ENCODE measurements around the gene STK31.
"Not testable (repeated sequence)": the region's sequence is repeated elsewhere in the genome, so short reads cannot be mapped to it uniquely, and the experiment has no call there.

STK31 gene

DNA sequence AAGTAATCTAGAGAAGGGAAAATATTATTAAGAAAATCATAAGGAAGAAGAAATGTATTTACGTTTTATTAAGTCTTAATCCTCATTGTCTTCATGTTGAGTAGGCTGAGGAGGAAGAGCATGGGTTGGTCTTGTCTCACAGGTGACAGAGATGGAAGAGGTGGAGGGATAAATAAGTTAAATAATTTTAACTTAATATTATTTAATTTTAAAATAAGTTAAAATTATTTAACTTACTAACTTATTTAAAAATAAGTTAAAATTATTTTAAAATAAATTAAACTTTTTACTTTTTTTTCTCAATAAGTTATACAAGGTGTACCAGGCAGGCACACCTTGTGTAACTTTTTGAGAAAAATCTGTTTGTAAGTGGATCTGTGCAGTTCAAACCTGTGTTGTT is 36.6 kb downstream of the STK31 start:
- DNase-seq (ENCODE audit: low read depth in 1 of 2, low spot score in 1 of 2) = no peak
- H3K27ac ChIP-seq (replicated peaks) = no peak overlapping the region
- TF ChIP-seq, protein P1, sequence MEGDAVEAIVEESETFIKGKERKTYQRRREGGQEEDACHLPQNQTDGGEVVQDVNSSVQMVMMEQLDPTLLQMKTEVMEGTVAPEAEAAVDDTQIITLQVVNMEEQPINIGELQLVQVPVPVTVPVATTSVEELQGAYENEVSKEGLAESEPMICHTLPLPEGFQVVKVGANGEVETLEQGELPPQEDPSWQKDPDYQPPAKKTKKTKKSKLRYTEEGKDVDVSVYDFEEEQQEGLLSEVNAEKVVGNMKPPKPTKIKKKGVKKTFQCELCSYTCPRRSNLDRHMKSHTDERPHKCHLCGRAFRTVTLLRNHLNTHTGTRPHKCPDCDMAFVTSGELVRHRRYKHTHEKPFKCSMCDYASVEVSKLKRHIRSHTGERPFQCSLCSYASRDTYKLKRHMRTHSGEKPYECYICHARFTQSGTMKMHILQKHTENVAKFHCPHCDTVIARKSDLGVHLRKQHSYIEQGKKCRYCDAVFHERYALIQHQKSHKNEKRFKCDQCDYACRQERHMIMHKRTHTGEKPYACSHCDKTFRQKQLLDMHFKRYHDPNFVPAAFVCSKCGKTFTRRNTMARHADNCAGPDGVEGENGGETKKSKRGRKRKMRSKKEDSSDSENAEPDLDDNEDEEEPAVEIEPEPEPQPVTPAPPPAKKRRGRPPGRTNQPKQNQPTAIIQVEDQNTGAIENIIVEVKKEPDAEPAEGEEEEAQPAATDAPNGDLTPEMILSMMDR (IDR thresholded peaks at IDR 0.05; ENCODE audit: insufficient read depth, low read length) = no peak
- TF ChIP-seq GABPA (IDR thresholded peaks at IDR 0.05; ENCODE audit: low read depth) (no peak), POLR2AphosphoS5 (IDR thresholded peaks at IDR 0.05; ENCODE audit: low read depth) (no peak), SPI1 (IDR thresholded peaks at IDR 0.05; ENCODE audit: borderline replicate concordance, low read depth) (no peak)
- TF ChIP-seq, protein P2, sequence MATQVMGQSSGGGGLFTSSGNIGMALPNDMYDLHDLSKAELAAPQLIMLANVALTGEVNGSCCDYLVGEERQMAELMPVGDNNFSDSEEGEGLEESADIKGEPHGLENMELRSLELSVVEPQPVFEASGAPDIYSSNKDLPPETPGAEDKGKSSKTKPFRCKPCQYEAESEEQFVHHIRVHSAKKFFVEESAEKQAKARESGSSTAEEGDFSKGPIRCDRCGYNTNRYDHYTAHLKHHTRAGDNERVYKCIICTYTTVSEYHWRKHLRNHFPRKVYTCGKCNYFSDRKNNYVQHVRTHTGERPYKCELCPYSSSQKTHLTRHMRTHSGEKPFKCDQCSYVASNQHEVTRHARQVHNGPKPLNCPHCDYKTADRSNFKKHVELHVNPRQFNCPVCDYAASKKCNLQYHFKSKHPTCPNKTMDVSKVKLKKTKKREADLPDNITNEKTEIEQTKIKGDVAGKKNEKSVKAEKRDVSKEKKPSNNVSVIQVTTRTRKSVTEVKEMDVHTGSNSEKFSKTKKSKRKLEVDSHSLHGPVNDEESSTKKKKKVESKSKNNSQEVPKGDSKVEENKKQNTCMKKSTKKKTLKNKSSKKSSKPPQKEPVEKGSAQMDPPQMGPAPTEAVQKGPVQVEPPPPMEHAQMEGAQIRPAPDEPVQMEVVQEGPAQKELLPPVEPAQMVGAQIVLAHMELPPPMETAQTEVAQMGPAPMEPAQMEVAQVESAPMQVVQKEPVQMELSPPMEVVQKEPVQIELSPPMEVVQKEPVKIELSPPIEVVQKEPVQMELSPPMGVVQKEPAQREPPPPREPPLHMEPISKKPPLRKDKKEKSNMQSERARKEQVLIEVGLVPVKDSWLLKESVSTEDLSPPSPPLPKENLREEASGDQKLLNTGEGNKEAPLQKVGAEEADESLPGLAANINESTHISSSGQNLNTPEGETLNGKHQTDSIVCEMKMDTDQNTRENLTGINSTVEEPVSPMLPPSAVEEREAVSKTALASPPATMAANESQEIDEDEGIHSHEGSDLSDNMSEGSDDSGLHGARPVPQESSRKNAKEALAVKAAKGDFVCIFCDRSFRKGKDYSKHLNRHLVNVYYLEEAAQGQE (IDR thresholded peaks at IDR 0.05; ENCODE audit: insufficient replicate concordance, low read depth) = no peak

DNA sequence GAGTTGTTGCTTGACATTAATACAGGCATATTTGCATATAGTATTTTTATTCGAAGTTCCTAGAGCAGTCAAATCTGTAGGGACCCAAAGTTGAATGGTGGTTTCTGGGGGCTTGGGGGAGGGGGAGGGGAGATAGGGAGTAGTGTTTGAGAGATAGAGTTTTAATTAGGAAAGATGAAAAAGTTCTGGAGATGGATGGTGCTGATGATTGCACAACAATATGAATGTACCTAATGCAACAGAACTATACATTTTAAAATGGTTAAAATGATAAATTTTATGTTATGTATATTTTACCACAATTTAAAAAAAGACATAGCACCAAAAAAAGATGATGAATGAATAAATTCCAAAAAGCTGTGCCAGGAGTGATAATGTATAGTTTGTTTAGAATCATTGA is 41.8 kb downstream of the STK31 start:
- Histone ChIP-seq H3K27ac (replicated peaks) (no peak overlapping the region), H3K27me3 (ENCODE audit: insufficient read depth, poor library complexity, severe bottlenecking) (peaks cover 2% of the 10 kb centered on the region), H3K4me3 (replicated peaks; ENCODE audit: insufficient read depth, low read length) (no peak overlapping the region)
- DNase-seq (ENCODE audit: low read depth in 1 of 2, low spot score in 1 of 2) = no peak
- TF ChIP-seq POLR2AphosphoS5 (IDR thresholded peaks at IDR 0.05; ENCODE audit: low read depth) (no peak), GABPA (IDR thresholded peaks at IDR 0.05; ENCODE audit: low read depth) (no peak)

More for the DNA sequence above, 36.6 kb downstream of the STK31 start:
- no peak overlapping the region for H3K4me3 ChIP-seq (replicated peaks; ENCODE audit: insufficient read depth, low read length)
- no peaks in the 10 kb centered on the region for H3K27me3 ChIP-seq (ENCODE audit: insufficient read depth, poor library complexity, severe bottlenecking)

DNA sequence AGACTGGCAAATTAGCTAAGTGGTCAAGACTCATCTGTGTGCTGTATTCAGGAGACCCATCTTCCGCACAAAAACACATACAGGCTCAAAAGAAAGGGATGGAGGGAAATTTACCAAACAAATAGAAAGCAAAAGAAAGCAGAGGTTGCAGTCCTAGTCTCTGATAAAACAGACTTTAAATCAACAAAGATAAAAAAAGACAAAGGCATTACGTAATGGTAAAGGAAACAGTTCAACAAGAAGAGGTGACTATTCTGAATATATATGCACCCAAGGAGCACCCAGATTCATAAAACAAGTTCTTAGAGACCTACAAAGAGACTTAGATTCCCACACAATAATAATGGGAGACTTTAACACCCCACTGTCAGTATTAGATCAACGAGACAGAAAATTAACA is 48.8 kb downstream of the STK31 start:
- not testable (repeated sequence) for H3K27ac ChIP-seq (replicated peaks); DNase-seq (ENCODE audit: low read depth in 1 of 2, low spot score in 1 of 2); H3K4me3 ChIP-seq (replicated peaks; ENCODE audit: insufficient read depth, low read length); H3K27me3 ChIP-seq (ENCODE audit: insufficient read depth, poor library complexity, severe bottlenecking)

DNA sequence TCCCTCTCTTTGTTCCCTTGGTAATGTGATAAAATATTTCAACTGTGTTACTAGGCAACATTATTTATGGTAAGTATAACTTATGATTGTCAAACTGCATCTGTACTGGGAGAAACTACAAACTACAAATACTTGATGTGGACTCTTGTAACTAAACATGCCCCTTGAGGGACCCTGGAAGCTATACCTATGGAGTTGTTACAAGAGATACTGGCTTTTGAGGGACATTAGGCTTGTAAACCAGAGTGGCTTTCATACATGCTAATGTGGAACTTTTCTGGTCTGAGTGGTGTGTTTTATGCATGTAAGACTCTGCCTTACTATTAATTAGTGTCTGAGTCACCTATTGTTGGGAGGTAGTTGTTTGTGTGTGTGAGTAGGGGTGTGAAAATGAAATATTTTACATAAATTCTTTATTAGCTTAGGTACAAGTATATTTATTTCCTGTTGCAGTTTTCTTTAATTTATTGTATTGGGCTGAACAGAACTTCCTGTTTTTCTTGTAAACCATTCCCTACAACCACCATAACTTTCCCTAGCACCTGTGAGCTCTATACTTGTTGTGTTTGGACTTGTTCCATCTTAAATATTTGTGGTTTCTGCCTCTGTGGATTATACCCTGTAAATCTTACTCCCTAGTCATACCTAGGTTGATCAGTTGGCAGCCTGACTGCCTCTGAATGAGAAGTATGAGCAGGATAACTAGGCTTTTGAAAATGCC is 49.8 kb downstream of the STK31 start:
- peaks cover 2% of the 10 kb centered on the region for H3K27me3 ChIP-seq (ENCODE audit: insufficient read depth, poor library complexity, severe bottlenecking)
- no peak for DNase-seq (ENCODE audit: low read depth in 1 of 2, low spot score in 1 of 2)
- no peak overlapping the region for H3K4me3 ChIP-seq (replicated peaks; ENCODE audit: insufficient read depth, low read length)
- TF ChIP-seq POLR2AphosphoS5 (IDR thresholded peaks at IDR 0.05; ENCODE audit: low read depth) = no peak
- no peak for TF ChIP-seq SPI1 (IDR thresholded peaks at IDR 0.05; ENCODE audit: borderline replicate concordance, low read depth)
- no peak for TF ChIP-seq GABPA (IDR thresholded peaks at IDR 0.05; ENCODE audit: low read depth)
- TF ChIP-seq, protein P1 (IDR thresholded peaks at IDR 0.05; ENCODE audit: insufficient read depth, low read length) = no peak
- TF ChIP-seq, protein P2 (IDR thresholded peaks at IDR 0.05; ENCODE audit: insufficient replicate concordance, low read depth) = no peak
- H3K27ac ChIP-seq (replicated peaks) = no peak overlapping the region

DNA sequence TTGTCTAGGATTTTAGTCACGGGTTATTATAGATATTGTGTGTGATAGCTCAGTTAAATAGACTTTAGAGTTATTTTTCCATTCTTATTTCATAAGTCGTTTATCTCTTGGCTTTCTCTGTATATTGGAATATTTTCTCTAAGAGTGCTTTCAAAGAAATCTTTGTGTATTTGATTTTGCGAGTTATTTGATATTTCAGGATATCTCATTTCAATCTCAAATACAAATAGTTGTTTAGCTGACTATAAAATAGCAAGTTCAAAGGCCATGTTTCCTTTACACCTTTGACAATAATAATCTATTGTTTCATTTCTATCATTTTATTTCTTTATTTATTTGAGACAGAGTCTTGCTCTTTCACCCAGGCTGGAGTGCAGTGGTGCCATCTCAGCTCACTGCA is 55.9 kb downstream of the STK31 start:
- TF ChIP-seq POLR2AphosphoS5 (IDR thresholded peaks at IDR 0.05; ENCODE audit: low read depth) (no peak), GABPA (IDR thresholded peaks at IDR 0.05; ENCODE audit: low read depth) (no peak), SPI1 (IDR thresholded peaks at IDR 0.05; ENCODE audit: borderline replicate concordance, low read depth) (no peak)
- TF ChIP-seq, protein P2 (IDR thresholded peaks at IDR 0.05; ENCODE audit: insufficient replicate concordance, low read depth) = no peak
- TF ChIP-seq, protein P1 (IDR thresholded peaks at IDR 0.05; ENCODE audit: insufficient read depth, low read length) = no peak
- H3K4me3 ChIP-seq (replicated peaks; ENCODE audit: insufficient read depth, low read length) = no peak overlapping the region
- DNase-seq (ENCODE audit: low read depth in 1 of 2, low spot score in 1 of 2) = no peak
- H3K27ac ChIP-seq (replicated peaks) = no peak overlapping the region
- H3K27me3 ChIP-seq (ENCODE audit: insufficient read depth, poor library complexity, severe bottlenecking) = no peaks in the 10 kb centered on the region

All from HL-60 (cell line).